ENCODE measurements around the gene ZFP2. TPM values are rescaled to one million over a fixed set of nuclear protein-coding genes. Genes with fewer than 3 reads are reported as not detected.

The ZFP2 gene
- total and polyA plus RNA-seq, 2 experiments from 2014 or later: 0.42 to 0.61 TPM

DNA sequence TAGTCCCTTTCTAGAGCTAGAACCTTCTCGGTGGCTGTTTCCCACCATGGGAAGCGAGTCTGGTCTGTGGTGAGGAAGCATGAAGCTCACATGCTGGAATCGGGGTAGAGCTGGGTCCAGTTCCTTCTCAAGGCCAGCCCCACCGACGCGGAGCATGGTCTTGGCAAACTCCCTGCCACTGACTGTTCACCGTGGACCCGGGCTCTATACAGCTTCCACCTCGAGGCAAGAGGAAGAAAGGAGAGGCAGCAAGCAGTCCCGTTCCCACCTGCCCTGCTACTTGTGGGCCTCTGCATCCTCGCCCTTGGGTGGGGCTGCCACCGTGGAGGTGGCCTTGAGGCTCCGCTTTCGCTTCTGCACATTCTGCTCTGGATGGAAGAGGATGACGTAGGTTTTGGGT is 85.7 kb downstream of the ZFP2 start (continued):
- TF ChIP-seq REST (IDR thresholded peaks at IDR 0.05; ENCODE audit: unreplicated experiment) (no peak), JUNB (IDR thresholded peaks at IDR 0.05; ENCODE audit: unreplicated experiment) (no peak), ZNF331 (CRISPR knock-in tag; IDR thresholded peaks at IDR 0.05; ENCODE audit: low read depth) (no peak), NANOG (IDR thresholded peaks at IDR 0.05; ENCODE audit: borderline replicate concordance) (no peak), EZH2 (IDR thresholded peaks at IDR 0.05; ENCODE audit: low read depth, unreplicated experiment) (no peak), STAT1 (IDR thresholded peaks at IDR 0.05; ENCODE audit: unreplicated experiment) (no peak), POLR2AphosphoS5 (IDR thresholded peaks at IDR 0.05; ENCODE audit: low read depth) (no peak), ZNF114 (CRISPR knock-in tag; IDR thresholded peaks at IDR 0.05) (no peak)
- TF ChIP-seq, protein P1, sequence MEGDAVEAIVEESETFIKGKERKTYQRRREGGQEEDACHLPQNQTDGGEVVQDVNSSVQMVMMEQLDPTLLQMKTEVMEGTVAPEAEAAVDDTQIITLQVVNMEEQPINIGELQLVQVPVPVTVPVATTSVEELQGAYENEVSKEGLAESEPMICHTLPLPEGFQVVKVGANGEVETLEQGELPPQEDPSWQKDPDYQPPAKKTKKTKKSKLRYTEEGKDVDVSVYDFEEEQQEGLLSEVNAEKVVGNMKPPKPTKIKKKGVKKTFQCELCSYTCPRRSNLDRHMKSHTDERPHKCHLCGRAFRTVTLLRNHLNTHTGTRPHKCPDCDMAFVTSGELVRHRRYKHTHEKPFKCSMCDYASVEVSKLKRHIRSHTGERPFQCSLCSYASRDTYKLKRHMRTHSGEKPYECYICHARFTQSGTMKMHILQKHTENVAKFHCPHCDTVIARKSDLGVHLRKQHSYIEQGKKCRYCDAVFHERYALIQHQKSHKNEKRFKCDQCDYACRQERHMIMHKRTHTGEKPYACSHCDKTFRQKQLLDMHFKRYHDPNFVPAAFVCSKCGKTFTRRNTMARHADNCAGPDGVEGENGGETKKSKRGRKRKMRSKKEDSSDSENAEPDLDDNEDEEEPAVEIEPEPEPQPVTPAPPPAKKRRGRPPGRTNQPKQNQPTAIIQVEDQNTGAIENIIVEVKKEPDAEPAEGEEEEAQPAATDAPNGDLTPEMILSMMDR (conservative IDR thresholded peaks at IDR 0.05; ENCODE audit: low read depth in 2 of 2): no peak
- TF ChIP-seq, protein P2, sequence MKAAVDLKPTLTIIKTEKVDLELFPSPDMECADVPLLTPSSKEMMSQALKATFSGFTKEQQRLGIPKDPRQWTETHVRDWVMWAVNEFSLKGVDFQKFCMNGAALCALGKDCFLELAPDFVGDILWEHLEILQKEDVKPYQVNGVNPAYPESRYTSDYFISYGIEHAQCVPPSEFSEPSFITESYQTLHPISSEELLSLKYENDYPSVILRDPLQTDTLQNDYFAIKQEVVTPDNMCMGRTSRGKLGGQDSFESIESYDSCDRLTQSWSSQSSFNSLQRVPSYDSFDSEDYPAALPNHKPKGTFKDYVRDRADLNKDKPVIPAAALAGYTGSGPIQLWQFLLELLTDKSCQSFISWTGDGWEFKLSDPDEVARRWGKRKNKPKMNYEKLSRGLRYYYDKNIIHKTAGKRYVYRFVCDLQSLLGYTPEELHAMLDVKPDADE (IDR thresholded peaks at IDR 0.05): no peak

Other genes starting within 250 kb of the ZFP2 start
- 15.7 and 27.3 TPM in 2 replicates for gene ZNF354A, start 165.3 kb upstream of the ZFP2 start, total RNA-seq (2014; rRNA removed; shearing (Covaris generic))
- 14.1 and 22.6 TPM in 2 replicates for gene ZNF354A, start 165.3 kb upstream of the ZFP2 start, polyA plus RNA-seq (2016; fragmentation: Nextera tagmentation; extraction: Ambion mirVana)
- 11.5 and 12.3 TPM in 2 replicates for gene ZNF354B, start 36.0 kb upstream of the ZFP2 start, total RNA-seq (2014; rRNA removed; shearing (Covaris generic))
- 9.0 and 9.2 TPM in 2 replicates for gene ZNF354B, start 36.0 kb upstream of the ZFP2 start, polyA plus RNA-seq (2016; fragmentation: Nextera tagmentation; extraction: Ambion mirVana)
- gene ZNF454, start 45.3 kb downstream of the ZFP2 start, total RNA-seq (2014; rRNA removed; shearing (Covaris generic)): 5.9 and 12.8 TPM in 2 replicates
- 3.2 and 4.9 TPM in 2 replicates for gene ZNF454, start 45.3 kb downstream of the ZFP2 start, polyA plus RNA-seq (2016; fragmentation: Nextera tagmentation; extraction: Ambion mirVana)
- not detected in 2 replicates for gene GRM6, start 99.4 kb downstream of the ZFP2 start, total RNA-seq (2014; rRNA removed; shearing (Covaris generic))
- gene GRM6, start 99.4 kb downstream of the ZFP2 start, polyA plus RNA-seq (2016; fragmentation: Nextera tagmentation; extraction: Ambion mirVana): 0.19 and 0.50 TPM in 2 replicates
- gene ZNF879, start 127.9 kb downstream of the ZFP2 start, total RNA-seq (2014; rRNA removed; shearing (Covaris generic)): 3.5 and 5.6 TPM in 2 replicates
- gene ZNF879, start 127.9 kb downstream of the ZFP2 start, polyA plus RNA-seq (2016; fragmentation: Nextera tagmentation; extraction: Ambion mirVana): 3.0 and 3.9 TPM in 2 replicates
- 9.8 and 11.3 TPM in 2 replicates for gene ZNF354C, start 164.5 kb downstream of the ZFP2 start, total RNA-seq (2014; rRNA removed; shearing (Covaris generic))
- 0.99 and 1.6 TPM in 2 replicates for gene ZNF354C, start 164.5 kb downstream of the ZFP2 start, polyA plus RNA-seq (2016; fragmentation: Nextera tagmentation; extraction: Ambion mirVana)

All from GM23338 (cell line).